Right forelimb (tissue), 1 donor: Measurements from ENCODE around the gene TRIM31.

Experiments used
- DNase-seq: peaks from one replicate; pipeline ENCODE4 v3.0.0-alpha.2; 2018

Gene TRIM31

DNA sequence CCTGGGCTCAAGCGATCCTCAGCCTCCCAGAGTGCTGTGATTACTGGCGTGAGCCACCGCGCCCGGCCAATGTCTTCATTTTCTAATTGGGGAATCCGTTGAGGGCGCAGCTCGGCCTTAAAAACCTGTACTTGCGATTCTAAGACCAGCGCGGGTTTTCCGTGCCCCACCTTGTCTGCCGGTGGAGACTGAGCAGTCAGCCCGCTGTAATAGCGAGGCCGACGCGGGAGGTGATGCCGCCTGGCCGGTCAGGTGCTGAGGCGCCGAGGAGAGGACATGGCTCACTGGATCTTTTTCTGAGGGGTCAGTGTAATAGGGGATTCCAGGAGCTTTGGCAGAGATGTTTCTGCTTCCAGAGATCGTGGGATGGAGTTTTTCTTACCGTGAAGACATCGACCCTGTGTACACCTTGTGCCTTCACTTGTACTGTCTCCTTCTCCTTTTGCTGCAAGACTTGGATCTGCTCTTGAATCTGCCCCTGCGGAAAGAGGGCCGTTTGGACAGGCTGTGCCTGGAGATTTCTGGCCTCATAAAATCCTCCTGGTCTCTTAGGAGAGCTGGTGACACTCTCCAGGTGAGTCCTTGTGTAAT is 1.5 kb downstream of the TRIM31 start:
- DNase-seq, result no peak

GRCh38 chr6:30104661-30105060 is 8.2 kb downstream of the TRIM31 start:
- no peak for DNase-seq

- DNase-seq, result no peak
These were observed 9.1 kb downstream of the TRIM31 start for GRCh38 chr6:30103872-30104179.

DNA sequence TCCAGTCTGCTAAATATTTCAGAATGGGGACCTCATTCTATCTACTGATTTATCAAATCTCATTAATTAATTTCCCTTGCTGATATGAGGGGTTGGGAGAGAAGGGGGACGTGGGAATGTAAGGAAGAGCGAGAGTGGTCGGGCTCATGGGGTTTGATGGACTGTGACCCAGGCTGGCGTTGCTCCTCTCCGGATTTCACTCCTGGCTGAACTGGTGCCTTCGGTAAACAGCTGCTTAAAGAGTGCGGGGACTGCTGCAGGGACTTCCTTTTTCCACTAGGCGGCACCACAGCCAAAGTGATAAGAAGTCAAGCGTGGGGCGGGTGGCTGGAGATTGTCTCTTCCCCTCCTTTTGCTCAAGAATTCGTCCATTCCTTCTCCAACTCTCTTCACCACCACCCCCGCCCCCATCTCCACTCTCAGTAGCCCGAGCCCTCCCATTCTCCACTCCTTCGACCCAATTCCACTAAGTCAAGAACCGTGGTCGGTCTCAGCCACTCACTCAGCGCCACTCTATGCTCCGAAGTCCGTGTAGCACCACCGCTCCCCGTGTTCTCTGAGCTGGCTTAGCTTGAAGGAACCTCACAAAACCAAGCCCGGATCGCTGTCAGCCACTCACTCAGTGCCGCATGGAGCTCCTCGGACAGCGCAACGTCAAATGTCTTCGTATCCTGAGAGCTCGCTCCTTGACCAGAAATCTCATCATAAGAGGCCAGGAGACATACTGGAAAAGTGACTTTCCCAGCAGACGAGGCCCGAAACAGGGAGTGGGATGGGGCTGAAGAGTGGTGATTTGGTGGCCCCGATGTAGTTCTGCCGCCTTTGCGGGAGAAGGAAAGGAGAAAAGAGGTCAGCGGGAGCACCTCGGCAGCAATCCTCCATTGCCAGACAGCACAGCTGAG is 9.7 kb downstream of the TRIM31 start:
- peak; percentile 83 for DNase-seq

DNA sequence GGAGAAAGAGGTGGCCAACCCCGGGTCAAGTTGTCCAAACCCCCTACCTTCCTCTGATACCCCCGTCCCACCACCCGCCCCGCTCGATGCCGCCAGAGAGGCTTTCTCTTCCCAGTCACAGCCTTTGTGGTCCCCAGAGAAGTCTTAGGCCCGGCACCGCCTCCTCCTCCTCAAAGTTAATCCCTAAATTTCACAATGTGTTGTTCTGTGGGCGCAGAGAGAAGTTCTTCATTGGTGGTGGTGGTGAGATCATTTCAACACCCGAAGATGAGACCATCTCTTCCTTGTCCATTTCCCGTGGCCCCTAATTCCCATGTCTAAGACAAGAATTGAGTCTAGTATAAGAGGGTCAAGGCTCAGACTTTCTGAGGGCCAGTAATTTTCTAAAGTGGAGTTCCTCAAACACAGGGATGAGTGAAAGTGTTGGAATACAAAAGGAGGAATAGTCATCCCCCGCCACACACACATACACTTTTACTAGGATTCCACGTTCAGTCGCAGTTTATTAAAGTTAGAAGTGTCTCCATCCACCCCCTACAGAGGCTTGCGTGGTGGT is 10.4 kb downstream of the TRIM31 start:
- no peak for DNase-seq

DNA sequence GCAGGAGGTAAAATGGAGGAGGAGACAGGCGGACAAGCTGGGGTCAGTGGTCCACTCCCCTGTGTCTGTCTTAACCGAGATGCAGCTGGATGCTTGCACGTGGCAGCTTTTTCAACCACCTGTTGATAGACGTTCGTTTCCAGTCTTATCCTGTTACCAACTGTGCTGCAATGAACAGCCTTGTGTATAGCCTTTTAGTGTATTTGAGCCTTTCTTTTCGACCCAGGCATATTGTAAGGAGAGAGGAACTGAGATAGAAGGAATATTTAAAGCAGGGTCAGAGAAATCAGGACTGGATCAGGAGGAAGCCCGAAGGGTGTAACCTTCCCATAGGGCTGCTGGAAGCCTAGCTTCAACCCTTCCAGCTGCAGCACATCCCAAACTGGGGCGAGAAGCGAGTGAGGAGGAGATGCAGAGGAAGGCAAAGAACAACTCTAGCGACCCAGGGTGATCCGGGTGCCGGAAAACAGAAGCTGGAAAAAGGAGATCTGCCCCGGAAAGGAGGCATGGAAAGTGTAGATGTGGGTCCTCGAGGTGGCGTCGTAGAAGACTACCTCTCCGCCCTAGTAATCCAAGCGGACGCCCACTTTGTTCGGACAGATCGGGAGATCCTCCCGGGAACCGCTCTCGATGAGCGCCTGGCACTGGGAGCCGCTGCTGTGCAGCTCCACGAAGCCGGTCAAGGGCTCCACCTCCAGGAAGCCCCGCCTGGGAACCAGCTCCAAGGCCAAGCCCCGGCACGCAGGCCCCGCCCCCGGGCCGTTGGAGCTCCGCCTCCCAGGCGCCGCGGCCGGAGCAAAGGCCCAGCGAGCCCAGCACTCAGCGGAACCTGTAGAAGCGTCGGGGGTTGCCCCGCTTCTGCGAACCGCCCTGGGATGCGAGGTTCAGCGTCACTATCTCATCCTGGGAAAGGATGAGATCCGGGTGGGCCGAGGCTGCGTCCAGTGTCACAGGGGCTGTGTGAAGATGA is 11.2 kb downstream of the TRIM31 start:
- DNase-seq, result peak; percentile 82

DNA sequence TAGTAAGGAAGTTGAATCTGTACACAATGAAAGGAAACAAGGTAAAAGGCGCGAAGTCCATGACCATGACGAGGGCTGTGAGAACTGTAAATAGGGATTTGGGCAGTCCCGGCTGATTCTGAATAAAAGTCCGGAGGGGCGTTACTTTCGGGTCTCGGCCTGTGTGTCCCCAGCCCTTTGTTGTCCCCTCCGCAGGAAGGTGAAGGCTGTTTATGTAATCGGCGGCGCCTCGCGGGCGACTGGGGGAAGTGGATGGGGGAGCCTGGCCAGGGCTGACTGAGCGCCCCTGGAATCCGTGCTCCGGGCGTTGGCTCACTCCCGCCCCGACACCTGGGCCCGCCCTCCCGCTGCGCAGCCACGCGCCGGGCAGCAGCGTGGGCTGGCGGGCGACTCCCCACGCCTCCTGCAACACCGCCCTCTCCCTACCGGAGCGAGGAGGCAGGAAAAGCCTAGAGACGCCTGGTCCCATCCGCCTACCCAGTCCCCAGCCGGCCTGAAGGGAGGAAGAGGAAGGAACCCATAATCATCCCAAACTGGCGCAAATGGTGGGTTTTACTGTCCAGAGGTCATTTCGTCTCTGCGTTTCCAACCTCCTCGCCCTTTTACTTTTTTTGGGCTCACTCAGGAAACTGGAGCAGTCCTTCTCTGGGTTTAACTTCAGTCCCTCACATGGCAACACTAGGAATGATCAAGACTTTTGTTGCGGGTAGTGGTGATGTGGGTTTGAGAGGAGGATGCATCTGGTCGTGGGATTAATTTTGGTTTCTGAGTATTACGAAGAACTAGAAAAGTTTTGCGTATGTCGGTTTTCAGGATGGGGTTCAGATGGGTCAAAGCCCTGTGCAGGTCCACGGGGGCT is 12.1 kb downstream of the TRIM31 start:
- DNase-seq, result no peak

DNA sequence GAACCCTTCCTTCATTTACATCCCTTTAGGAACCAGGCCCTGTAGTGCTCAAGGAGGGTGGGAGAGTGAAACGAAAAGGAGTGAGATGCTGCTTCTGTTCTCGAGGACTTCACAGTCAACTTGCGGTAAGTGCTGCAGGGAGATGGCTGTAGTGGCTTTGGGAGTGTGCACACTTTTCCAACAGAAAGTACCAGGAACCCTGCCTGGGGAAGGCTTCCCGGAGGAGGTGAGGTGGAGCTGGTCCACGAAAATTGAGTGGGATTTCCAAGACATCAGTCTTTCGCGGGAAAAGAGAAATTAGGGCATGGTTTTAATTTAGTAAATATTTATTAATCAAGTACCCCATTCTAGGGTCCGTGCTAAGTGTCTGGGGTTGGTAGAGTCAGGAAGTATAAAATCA is 12.7 kb downstream of the TRIM31 start:
- no peak for DNase-seq

- DNase-seq, result no peak
These were observed 14.8 kb downstream of the TRIM31 start for GRCh38 chr6:30097902-30098768.

GRCh38 chr6:30096829-30097228 is 16.1 kb downstream of the TRIM31 start:
- no peak for DNase-seq

DNA sequence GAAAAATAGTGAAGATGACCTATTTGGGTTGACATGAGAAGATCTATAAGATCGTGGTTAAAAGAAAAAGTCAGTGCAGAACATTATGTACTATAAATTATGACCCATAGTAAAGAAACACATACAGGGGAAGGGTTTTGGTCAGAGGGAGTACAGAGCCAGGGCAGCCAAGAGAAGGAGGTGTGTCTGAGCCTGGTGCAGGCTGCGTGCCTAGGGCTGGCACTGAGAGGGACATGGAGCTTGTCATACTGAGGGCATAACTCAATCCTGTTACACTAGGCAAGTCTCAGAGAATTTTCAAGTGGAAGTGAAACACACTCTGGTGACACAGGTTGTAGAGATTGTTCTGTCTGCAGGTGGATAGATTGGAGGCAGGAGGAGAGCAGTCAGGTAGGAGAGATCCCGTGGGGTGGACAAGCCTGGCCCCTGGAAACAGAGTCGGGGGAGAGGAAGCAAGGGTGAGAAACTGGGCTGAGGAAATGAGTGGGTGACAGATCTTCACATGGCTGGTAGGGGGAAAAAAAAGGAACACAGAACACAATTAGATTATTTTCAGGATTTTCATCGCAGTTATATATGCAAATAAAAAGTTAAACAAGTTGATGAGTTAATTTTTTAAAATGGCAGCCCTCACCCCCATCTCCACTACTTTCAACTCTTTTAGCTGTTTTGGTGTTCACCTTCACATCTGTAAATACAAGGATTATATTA is 18.8 kb downstream of the TRIM31 start:
- no peak for DNase-seq

- DNase-seq, result no peak
These were observed 19.9 kb downstream of the TRIM31 start for GRCh38 chr6:30092852-30093543.

GRCh38 chr6:30091577-30092381 is 21.1 kb downstream of the TRIM31 start:
- DNase-seq, result no peak

DNA sequence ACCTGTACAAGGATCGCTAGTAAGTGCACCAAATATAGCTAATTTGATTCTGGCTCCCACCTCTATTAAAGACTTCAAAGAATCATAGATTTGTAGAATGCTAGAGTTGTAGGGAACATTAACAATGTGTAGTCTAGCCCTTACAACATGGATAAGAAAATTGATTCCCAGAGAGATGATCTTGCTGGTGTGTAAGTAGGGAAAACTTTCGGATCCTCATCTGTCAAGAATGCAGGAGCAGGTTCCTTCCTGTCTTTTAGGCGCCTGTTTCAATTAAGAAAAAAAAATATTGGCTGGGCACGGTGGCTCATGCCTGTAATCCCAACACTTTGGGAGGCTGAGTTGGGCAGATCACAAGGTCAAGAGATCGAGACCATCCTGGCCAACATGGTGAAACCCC is 25.0 kb downstream of the TRIM31 start:
- no peak for DNase-seq

- no peak for DNase-seq
These were observed 35.7 kb downstream of the TRIM31 start for GRCh38 chr6:30077218-30077617.

GRCh38 chr6:30075790-30076732 is 36.8 kb downstream of the TRIM31 start:
- DNase-seq, result no peak

GRCh38 chr6:30075094-30075789 is 37.6 kb downstream of the TRIM31 start, which contains the start of gene RNF39:
Gene RNF39, minus strand, starts transcription at chr6:30075769. Its CDS starts 184 bp downstream, at chr6:30075585.
- no peak for DNase-seq
